Keratinocyte (primary cell): Measurements from ENCODE around the gene FRMD1. TPM values are rescaled to one million over a fixed set of nuclear protein-coding genes. Genes with fewer than 3 reads are reported as not detected.

Source experiments
- DNase-seq: peaks from one replicate; pipeline ENCODE4 v3.0.0-alpha.2; 2011; ENCODE audit warnings: low read depth, missing footprints, low spot score
- FAIRE-seq: peaks from 2 replicates; lab custom pipeline; 2011; peaks lifted over from hg19 to GRCh38; lab: Jason Lieb, UNC
- H2AFZ ChIP-seq: 2 replicates; pipeline ENCODE4 v1.6.0; 2012; ENCODE audit warnings: low read length, control low read depth, inconsistent platforms; ENCODE audit not compliant: control insufficient read depth
- H3K27ac ChIP-seq: 2 replicates; pipeline ENCODE4 v1.5.1; 2011; ENCODE audit warnings: low read length; ENCODE audit not compliant: control insufficient read depth, insufficient read depth
- H3K27me3 ChIP-seq: 3 replicates; pipeline ENCODE4 v1.6.0; 2011; ENCODE audit warnings: low read length; ENCODE audit not compliant: control insufficient read depth, insufficient read depth; ENCODE audit errors: extremely low read depth
- H3K36me3 ChIP-seq, 2 experiments: 2 replicates in 1 of 2; 3 replicates in 1 of 2; pipeline ENCODE4 v1.5.1; 2011; ENCODE audit warnings: low read length in 2 of 2, mild to moderate bottlenecking in 1 of 2; ENCODE audit not compliant: control insufficient read depth in 2 of 2, insufficient read depth in 2 of 2; ENCODE audit errors: extremely low read depth in 1 of 2
- H3K4me1 ChIP-seq: 3 replicates; pipeline ENCODE4 v1.5.1; 2011; ENCODE audit warnings: low read length; ENCODE audit not compliant: control insufficient read depth, insufficient read depth; ENCODE audit errors: extremely low read depth
- H3K4me2 ChIP-seq: 3 replicates; pipeline ENCODE4 v1.6.0; 2011; ENCODE audit warnings: low read depth, low read length; ENCODE audit not compliant: control insufficient read depth, insufficient read depth; ENCODE audit errors: extremely low read depth
- H3K4me3 ChIP-seq, 3 experiments: fragments of 200-600 bp in 1 of 3; sonication (generic) in 1 of 3; 2 replicates in 2 of 3; 3 replicates in 1 of 3; pipeline ENCODE4 v1.5.1; 2011 to 2016; ENCODE audit warnings: low read length in 3 of 3, mild to moderate bottlenecking in 3 of 3, control low read depth in 2 of 3, inconsistent platforms in 1 of 3, low read depth in 1 of 3, mixed read lengths in 1 of 3, mixed run types in 1 of 3, moderate library complexity in 1 of 3; ENCODE audit not compliant: control insufficient read depth in 2 of 3, insufficient read depth in 2 of 3; ENCODE audit errors: extremely low read depth in 1 of 3
- H3K79me2 ChIP-seq: 2 replicates; pipeline ENCODE4 v1.6.0; 2012; ENCODE audit warnings: low read length; ENCODE audit not compliant: control insufficient read depth, insufficient read depth
- H3K9ac ChIP-seq: 3 replicates; pipeline ENCODE4 v1.6.0; 2011; ENCODE audit warnings: low read length; ENCODE audit not compliant: control insufficient read depth, insufficient read depth; ENCODE audit errors: extremely low read depth
- H3K9me1 ChIP-seq: 3 replicates; pipeline ENCODE4 v1.6.0; 2011; ENCODE audit warnings: low read length; ENCODE audit not compliant: control insufficient read depth, insufficient read depth; ENCODE audit errors: extremely low read depth
- H3K9me3 ChIP-seq: 2 replicates; pipeline ENCODE4 v1.5.1; 2012; ENCODE audit warnings: low read depth, low read length; ENCODE audit not compliant: control insufficient read depth
- H4K20me1 ChIP-seq: 3 replicates; pipeline ENCODE4 v1.6.0; 2011; ENCODE audit warnings: low read length; ENCODE audit not compliant: control insufficient read depth, insufficient read depth; ENCODE audit errors: extremely low read depth
- EZH2 ChIP-seq: IDR thresholded peaks from one replicate; pipeline ENCODE4 v1.6.1; 2012; ENCODE audit warnings: inconsistent platforms, mild to moderate bottlenecking, low read length, moderate library complexity
- dilution Hi-C: fragments of 300-500 bp; cut with MboI; formaldehyde crosslinking; loops from one replicate; pipeline ENCODE4 v1.7.0; 2020; ENCODE audit warnings: low sequenced_read_pairs; ENCODE audit not compliant: extremely low pct_ligation_motif_present
- polyA plus RNA-seq, 5 experiments: library from polyadenylated mRNA; depleted of rRNA in 3 of 5; stranded (reverse) in 3 of 5; stranded (forward) in 1 of 5; unstranded in 1 of 5; fragments of >200 nt; gene quantifications; 1 replicate in 1 of 5; 2 replicates in 3 of 5; 3 replicates in 1 of 5; pipeline versions ENCODE4 v1.2.1 to v1.2.3, GENCODE V29; 2011 to 2012; ENCODE audit warnings: missing spikeins in 2 of 5, low read depth in 1 of 5, low replicate concordance in 1 of 5
- TF ChIP-seq, protein P1 (sequence below), 3 experiments: IDR thresholded peaks in 1 of 3; conservative IDR thresholded peaks in 1 of 3; optimal IDR thresholded peaks in 1 of 3; 2 replicates in 2 of 3; 3 replicates in 1 of 3; pipeline versions ENCODE3 to v1.5.1; 2011; ENCODE audit warnings: low read length in 3 of 3, mild to moderate bottlenecking in 3 of 3, moderate library complexity in 2 of 3, control low read depth in 1 of 3, inconsistent platforms in 1 of 3; ENCODE audit not compliant: insufficient read depth in 2 of 3; ENCODE audit errors: extremely low read depth in 1 of 3

Gene FRMD1
- polyA plus RNA-seq, 1 donor (not counting 4 experiments of a cell fraction or from before 2014, with no cell fraction given), result not detected

DNA sequence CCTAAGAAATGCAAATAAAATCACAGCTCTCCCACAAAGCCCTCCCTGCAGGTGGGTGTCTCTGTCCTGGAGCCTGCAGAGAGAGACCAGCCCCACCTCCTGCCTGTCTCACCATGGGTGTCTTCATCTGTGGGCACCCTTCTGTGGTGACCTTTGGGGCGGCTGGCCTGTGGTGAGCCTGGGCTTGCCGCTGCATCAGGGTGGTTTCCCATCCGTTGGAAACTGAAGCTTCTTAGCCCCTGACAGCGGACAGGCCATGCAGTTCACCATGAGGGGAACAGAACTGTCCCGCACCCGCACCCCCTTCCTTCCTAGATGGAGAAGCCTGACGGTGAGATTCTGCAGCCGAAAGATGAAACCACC lies 42.3 kb upstream of the FRMD1 start:
- no peak for TF ChIP-seq EZH2
- TF ChIP-seq, protein P1, sequence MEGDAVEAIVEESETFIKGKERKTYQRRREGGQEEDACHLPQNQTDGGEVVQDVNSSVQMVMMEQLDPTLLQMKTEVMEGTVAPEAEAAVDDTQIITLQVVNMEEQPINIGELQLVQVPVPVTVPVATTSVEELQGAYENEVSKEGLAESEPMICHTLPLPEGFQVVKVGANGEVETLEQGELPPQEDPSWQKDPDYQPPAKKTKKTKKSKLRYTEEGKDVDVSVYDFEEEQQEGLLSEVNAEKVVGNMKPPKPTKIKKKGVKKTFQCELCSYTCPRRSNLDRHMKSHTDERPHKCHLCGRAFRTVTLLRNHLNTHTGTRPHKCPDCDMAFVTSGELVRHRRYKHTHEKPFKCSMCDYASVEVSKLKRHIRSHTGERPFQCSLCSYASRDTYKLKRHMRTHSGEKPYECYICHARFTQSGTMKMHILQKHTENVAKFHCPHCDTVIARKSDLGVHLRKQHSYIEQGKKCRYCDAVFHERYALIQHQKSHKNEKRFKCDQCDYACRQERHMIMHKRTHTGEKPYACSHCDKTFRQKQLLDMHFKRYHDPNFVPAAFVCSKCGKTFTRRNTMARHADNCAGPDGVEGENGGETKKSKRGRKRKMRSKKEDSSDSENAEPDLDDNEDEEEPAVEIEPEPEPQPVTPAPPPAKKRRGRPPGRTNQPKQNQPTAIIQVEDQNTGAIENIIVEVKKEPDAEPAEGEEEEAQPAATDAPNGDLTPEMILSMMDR (optimal IDR thresholded peaks at IDR 0.05 in 1 of 3, IDR thresholded peaks at IDR 0.05 in 1 of 3, conservative IDR thresholded peaks at IDR 0.05 in 1 of 3; ENCODE audit: extremely low read depth in 1 of 3, insufficient read depth in 2 of 3, low read length in 3 of 3), result no peak
- Histone ChIP-seq H3K27ac (no peak overlapping the region), H3K4me1 (no peaks in the 10 kb centered on the region), H3K36me3 (no peaks in the 10 kb centered on the region), H3K4me2 (no peak overlapping the region), H3K9me1 (no peaks in the 10 kb centered on the region), H3K79me2 (no peaks in the 10 kb centered on the region), H4K20me1 (no peaks in the 10 kb centered on the region), H3K4me3 (no peak overlapping the region), H2AFZ (no peak overlapping the region), H3K9me3 (peaks cover 1% of the 10 kb centered on the region), H3K27me3 (no peaks in the 10 kb centered on the region), H3K9ac (no peak overlapping the region)
- dilution Hi-C loops, result no loop called here
- no peak for FAIRE-seq
- no peak for DNase-seq

DNA sequence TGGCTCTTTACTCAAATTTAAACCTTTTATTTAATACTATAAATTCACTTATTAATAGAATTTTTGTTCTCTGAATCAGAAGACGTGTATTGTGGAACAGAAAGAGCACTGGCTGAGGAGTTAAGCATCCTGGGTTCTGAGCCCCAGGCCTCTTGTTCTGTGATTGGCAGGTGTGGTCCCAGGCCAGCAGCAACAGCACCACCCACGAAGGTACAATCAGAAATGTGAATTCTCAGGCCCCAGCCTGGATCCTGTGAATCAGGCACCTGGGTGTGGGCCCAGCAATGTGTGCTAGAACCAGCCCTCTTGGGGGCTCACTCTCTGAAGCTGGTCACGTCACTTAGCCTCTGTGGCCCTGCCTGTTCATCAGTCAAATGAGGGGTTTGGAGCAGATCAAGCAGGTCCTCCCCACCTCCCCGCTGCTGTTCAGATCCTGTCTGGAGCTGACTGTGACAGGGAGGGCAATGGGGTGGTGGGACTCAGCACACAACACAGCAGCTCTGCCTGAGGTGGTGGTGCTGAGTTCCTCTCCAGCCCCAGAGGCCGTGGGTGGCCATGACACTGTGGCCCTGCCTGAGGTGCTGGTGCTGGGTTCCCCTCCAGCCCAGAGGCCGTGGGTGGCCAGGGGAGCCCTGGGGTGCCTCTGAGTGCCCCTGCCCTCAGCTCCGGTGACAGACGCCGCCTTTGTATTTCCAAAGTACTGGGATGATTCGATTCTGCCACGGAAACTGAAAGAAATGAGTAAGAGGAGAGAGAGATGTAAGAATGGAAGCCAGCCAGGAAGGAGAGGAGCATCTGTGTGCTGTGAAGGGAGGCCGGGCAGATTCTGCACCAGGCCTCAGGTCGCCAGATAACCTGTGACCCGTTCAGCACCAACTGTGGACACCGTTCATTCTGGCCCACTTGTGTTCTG lies 41.6 kb upstream of the FRMD1 start:
- Histone ChIP-seq H3K79me2 (no peaks in the 10 kb centered on the region), H3K9ac (no peak overlapping the region), H4K20me1 (no peaks in the 10 kb centered on the region), H3K27ac (no peak overlapping the region), H3K4me2 (no peak overlapping the region), H3K4me1 (no peaks in the 10 kb centered on the region), H3K4me3 (no peak overlapping the region), H3K9me3 (peaks cover 1% of the 10 kb centered on the region), H3K9me1 (no peaks in the 10 kb centered on the region), H2AFZ (no peak overlapping the region), H3K36me3 (no peaks in the 10 kb centered on the region), H3K27me3 (no peaks in the 10 kb centered on the region)
- no peak for FAIRE-seq
- no peak for TF ChIP-seq EZH2
- TF ChIP-seq, protein P1 (optimal IDR thresholded peaks at IDR 0.05 in 1 of 3, IDR thresholded peaks at IDR 0.05 in 1 of 3, conservative IDR thresholded peaks at IDR 0.05 in 1 of 3; ENCODE audit: extremely low read depth in 1 of 3, insufficient read depth in 2 of 3, low read length in 3 of 3), result no peak
- DNase-seq, result no peak
- dilution Hi-C loops, result no loop called here
